ES-I3 (cell line): ENCODE data around the gene SAMD7.
A peak's percentile ranks its signal among the peaks of the same experiment; 100 is the strongest.

Experiments
- H3K36me3 ChIP-seq: 2 replicates; pipeline ENCODE4 v1.6.1; 2013; ENCODE audit warnings: mild to moderate bottlenecking, low read length, control low read depth, moderate library complexity; ENCODE audit not compliant: insufficient read depth
- H3K4me1 ChIP-seq: 2 replicates; pipeline ENCODE4 v1.6.1; 2013; ENCODE audit warnings: mild to moderate bottlenecking, control low read depth, low read length; ENCODE audit not compliant: insufficient read depth
- H3K9ac ChIP-seq: 2 replicates; pipeline ENCODE4 v1.6.1; 2013; ENCODE audit warnings: low read depth, mild to moderate bottlenecking, low read length, moderate library complexity
- H3K9me3 ChIP-seq: 2 replicates; pipeline ENCODE4 v1.6.1; 2013; ENCODE audit warnings: mild to moderate bottlenecking, low read length, moderate library complexity; ENCODE audit not compliant: control insufficient read depth, insufficient read depth

Gene SAMD7

DNA sequence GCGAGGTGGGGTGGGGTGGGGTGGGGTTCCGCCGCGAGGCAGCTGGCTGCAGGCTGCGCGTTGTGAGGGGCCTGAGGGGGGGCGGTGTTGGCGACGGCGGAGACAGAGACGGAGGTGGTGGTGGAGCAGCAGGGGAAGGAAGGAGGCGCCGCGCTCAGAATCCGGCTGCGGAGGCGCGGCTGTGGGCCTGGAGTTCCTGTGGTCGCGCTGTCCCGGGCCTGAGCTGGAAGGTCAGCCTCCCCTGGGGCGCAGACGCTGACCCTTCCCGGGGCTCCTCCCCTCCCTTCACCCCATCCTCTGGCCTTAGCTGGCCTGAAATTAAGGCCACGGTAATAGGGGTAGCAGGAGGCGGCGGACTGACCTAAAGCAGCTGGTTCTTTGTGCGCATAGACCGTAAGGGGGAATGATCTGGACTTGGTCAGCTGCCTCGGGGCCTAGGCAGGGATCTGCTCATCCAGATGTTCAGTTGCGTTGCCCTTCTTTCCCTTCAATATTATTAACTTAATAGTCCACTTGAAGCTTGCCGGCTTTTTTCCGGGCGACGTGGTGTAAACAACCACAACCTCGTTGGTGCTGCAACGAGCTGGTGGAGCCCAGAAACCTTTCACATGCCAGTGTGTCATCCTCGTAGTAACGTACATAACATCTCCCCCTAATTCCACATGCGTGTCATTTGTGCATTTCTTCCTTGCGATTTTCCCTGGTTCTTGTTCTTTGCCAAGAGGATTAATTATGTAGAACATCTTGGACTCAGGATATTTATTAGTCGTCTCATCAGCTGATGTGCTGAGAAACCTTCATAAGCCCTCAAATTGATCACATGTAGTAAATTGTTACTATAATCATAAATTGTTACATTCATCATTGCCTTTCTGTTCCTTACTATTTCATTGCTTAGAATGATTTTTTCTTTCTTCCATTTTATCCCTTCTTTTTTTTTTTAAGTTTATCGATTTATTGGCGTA is 55.9 kb downstream of the SAMD7 start:
- Histone ChIP-seq H3K4me1 (peaks cover 11% of the 10 kb centered on the region; the same call in 1 of the 2 replicates), H3K36me3 (no peaks in the 10 kb centered on the region; the same call in 1 of the 2 replicates), H3K9ac (peak overlapping the region; percentile 85), H3K9me3 (no peaks in the 10 kb centered on the region)

DNA sequence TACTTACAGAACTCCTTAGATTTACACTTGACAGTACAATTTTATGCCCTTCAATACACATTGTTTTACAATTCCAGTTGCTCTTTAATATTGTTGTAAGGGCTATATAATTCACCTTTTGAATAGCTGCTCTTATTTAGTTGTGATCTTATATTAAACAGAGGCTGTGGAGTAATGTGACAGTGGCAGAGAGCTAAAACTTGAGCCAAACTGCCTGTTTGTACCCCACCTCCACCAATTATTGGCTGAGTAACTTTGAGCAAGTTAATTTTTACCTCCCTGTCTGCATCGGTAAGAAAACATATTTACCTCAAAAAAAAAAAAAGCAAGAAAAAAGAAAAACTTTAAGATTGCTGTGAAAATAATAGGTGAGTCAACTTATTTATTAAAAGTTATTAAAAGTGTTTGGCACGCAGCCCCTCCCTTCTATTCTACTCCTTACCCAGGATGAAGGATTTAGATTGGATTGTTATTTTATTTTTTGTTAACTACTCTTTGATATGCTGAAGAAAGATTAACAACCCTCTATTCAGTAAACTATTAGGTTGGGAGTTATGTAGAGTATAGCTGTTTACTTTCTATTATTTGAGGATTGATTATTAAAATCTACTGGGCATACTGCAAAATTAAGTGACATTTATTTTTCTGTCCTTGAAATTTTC is 57.0 kb downstream of the SAMD7 start:
- Histone ChIP-seq H3K9me3 (no peaks in the 10 kb centered on the region), H3K36me3 (no peaks in the 10 kb centered on the region; the same call in 1 of the 2 replicates), H3K9ac (peak overlapping the region; percentile 85; the same call in 1 of the 2 replicates), H3K4me1 (peaks cover 11% of the 10 kb centered on the region; the same call in 1 of the 2 replicates)

DNA sequence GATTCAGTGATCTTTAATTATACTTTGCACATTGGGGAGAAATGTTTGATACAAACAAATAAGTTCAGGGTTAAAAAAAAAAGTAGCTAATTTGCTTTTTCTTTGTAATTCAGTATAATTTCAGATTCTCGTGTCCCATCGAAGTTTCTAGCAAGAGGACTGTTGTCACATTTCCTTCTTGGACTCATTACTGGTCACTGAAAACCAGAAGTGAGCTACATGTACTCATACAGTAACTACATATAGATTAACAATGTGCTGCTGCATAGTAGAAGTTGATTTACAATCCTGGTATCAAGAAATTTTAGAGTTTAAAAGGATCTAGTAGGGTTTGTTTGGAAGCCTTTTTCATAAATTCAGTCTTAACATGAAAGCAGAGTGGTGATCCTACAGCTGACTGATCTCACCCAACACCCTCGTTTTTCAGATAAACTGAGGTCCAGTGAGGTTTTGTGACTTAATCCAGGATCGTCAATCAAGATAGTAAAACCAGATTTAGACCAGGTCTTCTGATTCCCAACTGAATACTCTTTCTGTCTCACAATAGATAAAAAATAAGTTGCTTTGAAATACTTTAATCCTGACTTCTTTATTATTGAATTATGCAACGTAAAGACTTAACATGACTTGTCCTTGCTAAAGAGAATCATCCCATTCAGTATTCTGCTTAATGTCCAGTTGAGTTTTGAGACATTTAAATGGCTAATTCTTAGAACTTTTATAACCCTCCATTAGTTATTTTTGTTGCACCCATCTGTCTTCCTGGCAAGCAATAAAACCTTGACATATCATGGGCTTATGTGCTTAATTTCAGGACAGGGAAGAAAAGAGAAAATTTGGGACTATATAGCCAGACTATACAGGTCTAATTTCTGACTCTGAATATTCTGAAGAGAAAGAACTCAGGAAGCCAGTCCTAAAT is 58.1 kb downstream of the SAMD7 start:
- peaks cover 11% of the 10 kb centered on the region; the same call in 1 of the 2 replicates for H3K4me1 ChIP-seq
- no peaks in the 10 kb centered on the region; the same call in 1 of the 2 replicates for H3K36me3 ChIP-seq
- no peak overlapping the region for H3K9ac ChIP-seq
- H3K9me3 ChIP-seq, result no peaks in the 10 kb centered on the region

DNA sequence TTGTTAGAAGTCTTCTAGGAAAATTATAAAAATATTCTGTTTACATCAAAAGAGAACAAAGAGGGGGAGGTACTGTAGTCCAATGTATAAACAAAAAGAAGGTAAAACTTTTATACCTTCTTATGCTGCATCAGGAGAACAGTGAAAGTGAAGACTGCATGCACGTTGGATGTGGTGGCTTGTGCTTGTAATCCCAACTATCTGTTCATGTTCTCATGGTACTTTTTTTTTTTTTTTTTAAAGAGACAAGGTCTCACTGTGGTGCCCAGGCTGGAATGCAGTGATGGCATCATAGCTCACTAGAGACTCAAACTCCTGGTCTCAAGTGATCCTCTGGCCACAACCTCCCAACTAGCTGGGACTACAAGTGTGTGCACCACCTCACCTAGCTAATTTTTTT is 59.5 kb downstream of the SAMD7 start:
- Histone ChIP-seq H3K9me3 (no peaks in the 10 kb centered on the region), H3K4me1 (peaks cover 11% of the 10 kb centered on the region; the same call in 1 of the 2 replicates), H3K9ac (no peak overlapping the region), H3K36me3 (peaks cover under 1% of the 10 kb centered on the region; the same call in 1 of the 2 replicates)

DNA sequence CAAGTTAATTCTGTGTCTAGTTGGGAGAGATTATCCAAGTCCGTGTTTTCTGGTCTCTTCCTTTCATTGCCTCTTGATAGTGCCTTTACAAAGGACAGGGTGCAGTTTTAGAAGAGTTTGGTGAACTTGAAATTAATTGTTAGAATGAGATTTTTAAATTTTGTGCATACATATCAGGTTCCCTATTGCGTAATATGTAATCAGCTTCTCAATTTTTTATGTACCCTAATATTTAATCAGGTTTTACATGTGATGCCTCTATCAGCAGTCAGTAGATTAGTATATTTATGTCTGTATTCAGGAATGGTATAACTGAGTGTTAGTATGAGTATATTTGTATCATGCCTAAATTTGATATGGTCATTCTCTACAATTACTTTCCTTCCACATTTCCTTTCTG is 60.1 kb downstream of the SAMD7 start:
- peaks cover 3% of the 10 kb centered on the region; the same call in 1 of the 2 replicates for H3K36me3 ChIP-seq
- peaks cover 11% of the 10 kb centered on the region; the same call in 1 of the 2 replicates for H3K4me1 ChIP-seq
- no peaks in the 10 kb centered on the region for H3K9me3 ChIP-seq
- no peak overlapping the region for H3K9ac ChIP-seq

DNA sequence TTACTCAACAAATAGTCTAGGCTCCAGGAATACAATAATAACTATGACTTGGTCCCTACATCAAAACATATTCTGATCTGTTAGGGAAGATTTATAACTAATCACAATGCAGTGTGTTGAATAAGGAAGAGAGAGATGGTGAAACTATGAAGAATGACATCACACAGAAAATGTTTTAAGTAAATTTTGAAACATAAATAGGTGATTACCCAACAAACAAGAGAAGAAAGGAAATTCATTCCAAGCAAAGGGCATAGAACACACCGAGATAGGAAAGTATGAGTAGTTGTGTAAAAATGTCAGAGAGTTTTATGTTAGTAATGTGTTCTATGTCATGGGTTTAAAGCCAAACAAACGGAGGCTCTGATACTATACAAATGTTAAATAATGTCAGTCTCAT is 68.7 kb downstream of the SAMD7 start:
- Histone ChIP-seq H3K36me3 (peaks cover 18% of the 10 kb centered on the region; the same call in 1 of the 2 replicates), H3K4me1 (no peaks in the 10 kb centered on the region), H3K9me3 (no peaks in the 10 kb centered on the region), H3K9ac (no peak overlapping the region)

DNA sequence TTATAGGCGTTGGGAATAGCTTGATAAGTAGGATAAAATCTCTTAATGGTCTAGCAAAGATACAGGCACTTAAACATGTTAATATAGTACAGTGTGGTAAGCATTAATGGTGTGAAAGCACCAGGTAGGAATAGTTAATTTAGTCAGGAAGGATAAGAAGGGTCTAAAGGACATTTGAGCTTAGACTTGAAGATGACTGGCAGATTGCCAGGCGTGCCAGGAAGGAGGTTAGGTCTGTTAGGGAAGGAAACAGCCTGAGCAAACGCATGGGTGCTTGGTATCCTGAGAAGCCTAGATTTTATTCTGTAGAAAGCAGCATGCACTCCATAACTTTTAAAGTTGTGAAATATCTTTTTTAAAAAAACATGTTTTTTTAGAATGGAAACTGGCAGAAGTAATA is 72.9 kb downstream of the SAMD7 start:
- H3K36me3 ChIP-seq, result peaks cover 14% of the 10 kb centered on the region; the same call in 1 of the 2 replicates
- H3K9ac ChIP-seq, result no peak overlapping the region
- H3K4me1 ChIP-seq, result no peaks in the 10 kb centered on the region
- H3K9me3 ChIP-seq, result no peaks in the 10 kb centered on the region
